ENCODE measurements around the gene PAK4.
"Not testable (repeated sequence)": the region's sequence is repeated elsewhere in the genome, so short reads cannot be mapped to it uniquely, and the experiment has no call there.

Gene PAK4

DNA sequence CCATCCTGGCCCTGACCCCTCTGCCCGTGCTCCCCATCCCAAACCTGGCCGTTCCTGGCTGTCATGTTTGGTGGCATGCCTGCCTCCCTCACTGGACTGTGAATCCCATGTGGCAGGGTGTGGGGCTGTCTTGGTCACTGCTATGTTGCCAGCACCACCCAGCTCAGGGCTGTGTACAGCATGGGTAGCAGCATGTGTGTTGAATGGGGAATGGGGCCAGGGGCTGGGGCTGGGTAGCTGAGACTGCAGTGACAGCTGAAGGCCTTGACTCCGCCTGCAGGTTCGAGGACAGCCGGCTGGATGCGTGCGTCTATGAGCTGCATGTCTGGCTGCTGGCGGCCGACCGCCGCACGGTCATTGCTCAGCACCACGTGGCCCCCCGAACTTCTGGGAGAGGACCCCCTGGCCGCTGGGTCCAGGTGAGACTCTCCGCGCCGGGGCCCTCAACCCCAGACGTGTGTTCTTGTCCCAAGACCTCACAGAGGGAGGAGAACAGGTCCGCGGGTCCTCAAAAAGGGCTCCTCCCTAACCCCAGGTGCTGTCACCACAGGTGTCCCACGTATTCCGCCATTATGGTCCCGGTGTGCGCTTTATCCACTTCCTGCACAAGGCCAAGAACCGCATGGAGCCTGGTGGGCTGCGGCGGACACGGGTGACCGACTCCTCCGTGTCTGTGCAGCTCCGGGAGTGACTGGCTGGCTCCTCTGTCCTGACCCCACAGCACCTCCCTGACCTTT lies 74.6 kb downstream of the PAK4 start:
- in situ Hi-C loops (cut with MboI; ENCODE audit: low sequenced_read_pairs), result no loop called here

DNA sequence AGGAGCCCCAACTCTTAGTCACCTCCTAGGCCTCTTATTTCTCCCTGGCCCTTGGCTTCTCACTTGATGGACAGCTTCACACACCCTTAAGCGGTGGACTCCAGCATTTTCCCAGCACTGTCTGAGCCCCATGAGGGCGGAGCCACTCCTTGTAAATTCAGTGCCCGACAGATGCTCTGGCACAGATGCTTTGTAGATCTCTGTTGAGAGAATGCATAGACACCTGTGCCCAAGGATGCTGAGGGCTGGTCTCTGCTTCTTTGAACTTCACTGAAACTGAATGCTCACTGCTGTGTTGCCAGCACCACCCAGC lies 75.2 kb downstream of the PAK4 start:
- in situ Hi-C loops (cut with MboI; ENCODE audit: low sequenced_read_pairs), result no loop called here

DNA sequence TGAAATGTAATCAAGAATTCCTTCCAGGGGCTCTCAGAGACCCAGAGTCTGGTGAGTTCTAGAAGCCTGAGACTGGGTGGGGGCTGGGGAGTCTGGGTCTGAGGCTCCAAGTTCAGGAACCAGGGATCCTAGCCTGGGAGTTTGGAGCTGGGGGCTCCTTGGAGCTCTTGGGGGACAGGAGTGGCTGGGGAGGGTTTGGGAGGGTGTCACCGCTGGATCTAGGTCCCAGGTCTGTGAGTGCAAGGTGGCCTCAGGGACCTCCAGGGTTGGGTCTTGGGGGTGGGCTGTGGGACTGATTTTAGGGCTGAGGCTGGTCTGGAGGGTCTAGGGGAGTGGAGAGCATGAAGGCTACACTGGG lies 77.4 kb downstream of the PAK4 start:
- in situ Hi-C loops (cut with MboI; ENCODE audit: low sequenced_read_pairs), result no loop called here

DNA sequence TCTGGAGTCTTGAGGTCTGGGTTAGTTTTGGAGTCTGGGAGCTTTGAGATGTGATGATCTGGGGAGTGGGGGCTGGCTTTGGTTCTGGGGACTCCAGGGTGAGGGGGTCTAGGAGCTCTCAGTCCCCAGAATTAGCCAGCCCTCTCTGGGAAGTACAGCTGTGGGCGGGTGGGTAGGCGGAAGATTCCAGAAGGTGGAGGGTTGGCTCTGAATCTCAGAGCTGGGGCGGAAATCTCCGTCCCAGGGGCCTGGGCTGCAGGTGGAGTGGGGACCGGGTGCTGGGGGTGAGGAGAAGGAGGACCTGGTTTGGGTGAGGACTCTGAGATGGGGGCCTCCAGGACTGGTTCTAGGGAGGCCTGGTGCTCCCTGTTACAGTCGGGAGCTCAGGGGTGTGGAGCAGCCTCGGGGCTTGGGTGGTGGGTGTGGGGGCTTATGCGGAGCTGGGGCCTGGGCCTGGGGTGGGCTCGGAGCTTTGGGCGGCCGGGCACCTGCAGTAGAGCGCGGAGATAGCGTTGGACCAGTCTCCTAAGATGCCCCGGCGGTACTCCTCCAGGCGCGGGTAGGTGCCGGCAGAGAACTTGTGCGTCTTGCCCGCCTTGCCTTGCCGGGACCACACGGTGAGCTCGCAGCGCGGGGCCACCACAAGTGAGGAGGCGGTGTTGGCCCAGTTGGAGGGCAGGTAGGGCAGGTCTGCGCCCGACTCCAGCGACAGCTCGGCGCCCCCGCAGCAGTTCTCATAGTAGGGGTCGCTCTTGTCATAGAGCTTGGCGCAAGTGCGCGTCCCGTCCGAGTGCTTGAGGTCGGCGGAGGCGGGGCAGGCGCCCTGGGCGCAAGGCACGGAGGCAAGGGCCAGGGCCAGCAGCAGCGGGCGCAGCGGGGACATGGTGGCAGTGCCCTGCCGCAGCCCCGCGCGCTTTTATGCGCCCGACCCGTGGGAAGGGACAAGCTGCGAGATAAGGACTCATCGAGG lies 78.1 kb downstream of the PAK4 start, which contains the start of gene SYCN:
Gene SYCN (minus strand): TSS at position 892 of the 970 bp plus-strand sequence. CDS start 9 bp downstream, at position 883.
- in situ Hi-C loops (cut with MboI; ENCODE audit: low sequenced_read_pairs), result no loop called here

DNA sequence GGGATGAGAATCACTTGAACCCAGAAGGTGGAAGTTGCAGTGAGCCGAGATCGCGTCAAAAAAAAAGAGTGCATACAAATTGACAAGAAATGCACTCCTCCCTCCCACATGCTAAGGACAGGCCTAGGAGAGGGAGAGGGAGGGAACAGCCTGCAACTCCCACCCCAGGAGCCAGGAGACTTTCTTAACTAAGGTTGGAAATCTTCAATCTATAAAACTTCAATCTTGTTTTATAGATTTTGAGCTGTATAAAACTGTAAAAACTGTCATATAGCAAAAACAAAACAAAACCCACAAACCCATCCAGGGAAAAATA lies 79.8 kb downstream of the PAK4 start:
- in situ Hi-C loops (cut with MboI; ENCODE audit: low sequenced_read_pairs), result no loop called here

DNA sequence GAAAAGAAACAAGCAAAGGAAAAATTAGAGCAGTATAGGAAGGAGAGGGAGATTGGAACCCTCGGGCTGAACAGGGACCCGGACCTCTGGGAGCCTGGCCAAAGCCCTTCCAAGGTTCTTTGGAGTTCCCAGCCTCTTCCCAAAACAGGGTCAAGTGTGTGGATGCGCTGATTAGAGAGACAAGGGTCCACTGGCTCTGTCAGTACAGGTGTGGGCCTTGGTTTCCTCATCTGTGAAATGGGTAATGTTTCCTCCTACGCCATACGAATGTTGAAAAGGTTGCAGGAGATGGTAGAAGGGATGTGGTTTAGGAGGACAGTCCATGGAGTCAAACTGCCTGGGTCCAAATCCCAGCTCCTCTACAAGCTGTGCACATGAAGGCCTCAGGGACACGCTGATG lies 80.5 kb downstream of the PAK4 start:
- in situ Hi-C loops (cut with MboI; ENCODE audit: low sequenced_read_pairs), result no loop called here

DNA sequence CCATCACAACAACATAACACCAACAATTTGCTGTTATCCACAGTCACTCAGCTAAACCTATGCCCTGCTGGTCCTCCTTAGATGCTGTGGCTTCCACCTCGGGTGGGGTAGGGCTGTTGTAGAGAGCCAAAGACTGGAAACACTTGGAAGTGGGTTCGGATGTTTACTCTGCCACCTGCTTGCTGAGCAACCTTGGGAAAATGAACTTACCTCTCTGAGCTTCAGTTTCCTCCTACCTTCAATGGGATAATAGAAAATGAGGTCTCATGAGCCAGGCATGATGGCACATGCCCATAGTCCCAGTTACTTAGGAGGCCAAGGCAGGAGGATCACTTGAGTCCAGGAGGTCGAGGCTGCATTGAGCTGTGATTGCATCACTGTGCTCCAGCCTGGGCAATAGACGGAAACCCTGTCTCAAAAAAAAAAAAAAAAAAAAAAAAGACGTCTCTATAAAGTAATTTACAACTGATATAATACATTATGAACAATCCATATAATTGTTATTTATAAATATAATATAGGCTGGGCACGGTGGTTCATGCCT lies 81.8 kb downstream of the PAK4 start:
- in situ Hi-C loops (cut with MboI; ENCODE audit: low sequenced_read_pairs), result no loop called here

DNA sequence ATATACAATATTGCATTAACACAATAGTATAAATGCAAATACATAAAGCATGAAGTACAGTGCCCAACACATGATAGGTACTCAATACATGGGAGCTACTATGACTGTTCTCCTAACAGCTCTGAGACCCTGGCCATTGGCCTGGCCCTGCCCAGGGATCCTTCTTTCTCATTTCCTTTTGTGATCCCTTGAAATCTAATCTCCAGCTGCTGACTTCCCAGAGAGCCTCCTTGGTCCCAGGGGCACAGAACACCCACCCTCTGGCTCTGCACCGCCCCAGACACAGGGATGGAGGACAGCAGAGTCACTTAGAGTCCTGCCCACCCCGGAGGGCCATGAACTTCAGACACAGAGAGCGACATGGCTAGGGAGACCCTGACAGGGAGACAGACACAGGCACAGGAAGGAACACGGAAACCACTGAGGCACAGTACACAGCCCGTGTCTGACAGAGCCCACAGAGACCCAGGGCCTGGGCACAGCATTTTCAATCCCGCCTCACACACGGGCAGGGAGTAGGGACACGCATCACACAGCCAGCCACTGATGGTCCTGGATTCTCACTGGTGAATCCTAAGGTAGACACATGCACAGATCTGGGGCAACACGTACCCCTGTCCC lies 82.7 kb downstream of the PAK4 start:
- in situ Hi-C loops (cut with MboI; ENCODE audit: low sequenced_read_pairs), result no loop called here

DNA sequence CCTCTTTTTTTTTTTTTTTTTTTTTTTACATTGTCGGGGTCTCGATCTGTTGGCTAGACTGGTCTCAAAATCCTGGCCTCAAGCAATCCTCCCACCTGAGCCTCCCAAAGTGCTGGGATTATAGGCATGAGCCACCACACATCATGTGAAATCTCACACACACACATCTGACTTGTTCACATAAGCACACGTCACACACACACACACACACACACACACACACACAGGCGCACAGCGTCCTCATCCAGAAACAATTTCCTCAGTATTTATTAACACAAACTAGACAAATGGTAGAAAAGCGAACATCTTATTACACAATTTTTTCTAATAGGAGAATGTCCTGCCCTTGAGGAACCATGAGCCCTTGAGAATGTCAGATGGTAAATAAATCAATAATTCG lies 83.6 kb downstream of the PAK4 start:
- in situ Hi-C loops (cut with MboI; ENCODE audit: low sequenced_read_pairs), result no loop called here

DNA sequence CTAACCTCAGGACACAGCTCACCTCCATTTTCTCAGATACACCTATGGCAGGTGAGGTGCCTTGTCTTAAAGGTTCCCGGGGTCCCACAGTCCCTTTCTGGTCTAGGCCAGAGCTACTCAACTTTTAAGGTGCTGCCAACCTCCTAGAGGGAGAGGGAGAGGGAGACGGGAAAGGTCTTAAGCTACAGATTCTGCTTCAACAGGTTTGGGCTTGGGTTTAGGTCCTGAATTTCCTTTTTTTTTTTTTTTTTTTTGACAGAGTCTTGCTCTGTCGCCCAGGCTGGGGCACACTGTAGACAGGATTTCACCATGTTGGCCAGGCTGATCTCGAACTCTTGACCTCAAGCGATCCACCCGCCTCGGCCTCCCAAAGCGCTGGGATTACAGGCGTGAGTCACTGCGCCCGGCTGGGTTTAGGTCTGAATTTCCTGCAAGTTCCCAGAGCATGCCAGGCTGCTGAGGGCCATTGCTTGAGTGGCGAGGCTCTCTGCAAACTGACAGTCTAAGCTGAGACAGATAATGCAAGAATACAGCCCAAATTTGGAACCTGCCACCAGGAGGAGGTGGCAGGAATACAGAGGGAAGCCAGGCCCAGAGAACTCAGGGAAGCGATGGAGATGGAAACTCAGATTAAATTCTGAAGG lies 86.3 kb downstream of the PAK4 start:
- in situ Hi-C loops (cut with MboI; ENCODE audit: low sequenced_read_pairs), result no loop called here

DNA sequence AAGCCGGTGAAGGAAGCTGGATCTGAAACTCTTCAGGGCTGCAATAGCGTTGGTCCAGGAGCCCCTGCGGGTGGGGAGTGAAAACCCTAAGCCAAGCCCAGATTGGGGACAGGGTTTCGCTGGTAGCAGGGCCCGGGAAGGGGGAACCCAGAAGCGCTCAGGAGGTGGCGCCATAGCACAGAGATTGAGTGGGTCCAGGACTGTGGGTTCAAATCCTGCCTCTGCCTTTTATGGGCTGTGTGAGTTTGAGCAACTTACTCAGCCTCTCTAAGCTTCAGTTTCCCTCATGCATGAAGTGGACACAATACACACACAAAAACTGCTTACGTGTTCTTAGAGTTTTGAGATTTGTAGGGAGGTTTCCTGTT lies 86.8 kb downstream of the PAK4 start:
- in situ Hi-C loops (cut with MboI; ENCODE audit: low sequenced_read_pairs), result no loop called here

DNA sequence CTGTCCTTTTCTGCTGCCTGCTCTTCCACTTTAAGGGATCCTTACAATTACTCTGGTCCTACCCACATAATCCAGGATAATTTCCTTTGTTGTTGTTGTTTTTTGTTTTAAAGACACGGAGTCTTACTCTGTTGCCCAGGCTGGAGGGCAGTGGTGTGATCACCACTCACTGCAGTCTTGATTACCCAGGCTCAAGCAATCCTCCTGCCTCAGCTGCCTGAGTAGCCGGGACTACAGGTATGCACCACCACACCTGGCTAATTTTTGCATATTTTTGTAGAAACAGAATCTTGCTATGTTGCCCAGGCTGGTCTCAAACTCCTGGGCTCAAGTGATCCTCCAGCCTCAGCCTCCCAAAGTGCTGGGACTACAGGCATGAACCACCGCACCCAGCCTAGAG lies 89.7 kb downstream of the PAK4 start:
- in situ Hi-C loops (cut with MboI; ENCODE audit: low sequenced_read_pairs), result not testable (repeated sequence)

DNA sequence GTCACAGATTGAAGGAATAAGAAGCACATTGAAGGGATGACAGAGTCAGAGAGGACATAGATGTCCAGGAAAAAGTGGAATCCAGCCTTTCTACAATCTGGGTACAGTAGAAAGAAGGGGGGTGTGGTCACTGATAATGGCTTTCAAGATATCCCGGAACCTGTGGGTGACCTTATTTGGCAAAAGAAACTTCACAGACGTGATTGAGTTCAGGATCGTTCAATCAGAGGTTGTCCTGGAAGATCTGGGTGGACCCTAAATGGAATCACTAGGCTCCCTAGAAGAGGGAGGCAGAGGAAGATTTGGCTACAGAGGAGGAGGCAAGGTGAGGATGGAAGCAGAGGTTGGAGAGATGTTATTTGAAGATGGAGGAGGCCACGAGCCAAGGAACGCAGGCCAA lies 91.5 kb downstream of the PAK4 start:
- in situ Hi-C loops (cut with MboI; ENCODE audit: low sequenced_read_pairs), result no loop called here

DNA sequence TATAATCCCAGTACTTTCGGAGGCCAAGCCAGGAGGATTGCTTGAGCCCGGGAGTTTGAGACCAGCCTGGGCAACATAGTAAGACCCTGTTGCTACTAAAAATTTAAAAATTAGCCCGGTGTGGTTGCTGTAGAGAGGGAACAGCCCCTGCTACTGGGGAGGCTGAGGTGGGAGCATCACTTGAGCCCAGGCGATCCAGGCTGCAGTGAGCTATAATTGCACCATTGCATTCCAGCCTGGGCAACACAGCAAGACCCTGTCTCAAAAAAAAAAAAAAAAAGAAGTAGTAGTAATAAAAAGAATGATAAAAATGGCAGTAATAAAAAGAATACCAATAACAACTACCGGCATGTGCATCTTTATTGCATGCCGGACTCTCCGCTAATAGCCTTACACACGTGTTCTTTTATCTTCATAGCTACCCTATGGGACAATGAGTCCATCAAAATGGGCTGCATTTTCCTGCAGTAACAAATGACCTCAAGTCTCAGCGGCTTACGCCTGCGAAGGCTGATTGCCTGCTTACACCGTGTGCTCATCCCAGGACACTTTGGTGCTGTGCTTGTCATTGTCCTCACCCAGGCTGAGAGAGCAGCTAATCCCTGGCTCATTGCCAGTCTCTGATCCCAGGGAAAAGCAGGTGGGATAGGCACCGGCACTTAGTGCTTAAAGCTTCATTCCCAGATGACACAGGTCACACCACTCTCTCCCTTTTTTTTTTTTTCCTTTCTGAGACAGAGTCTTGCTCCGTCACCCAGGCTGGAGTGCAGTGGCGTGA lies 92.8 kb downstream of the PAK4 start:
- in situ Hi-C loops (cut with MboI; ENCODE audit: low sequenced_read_pairs), result no loop called here

DNA sequence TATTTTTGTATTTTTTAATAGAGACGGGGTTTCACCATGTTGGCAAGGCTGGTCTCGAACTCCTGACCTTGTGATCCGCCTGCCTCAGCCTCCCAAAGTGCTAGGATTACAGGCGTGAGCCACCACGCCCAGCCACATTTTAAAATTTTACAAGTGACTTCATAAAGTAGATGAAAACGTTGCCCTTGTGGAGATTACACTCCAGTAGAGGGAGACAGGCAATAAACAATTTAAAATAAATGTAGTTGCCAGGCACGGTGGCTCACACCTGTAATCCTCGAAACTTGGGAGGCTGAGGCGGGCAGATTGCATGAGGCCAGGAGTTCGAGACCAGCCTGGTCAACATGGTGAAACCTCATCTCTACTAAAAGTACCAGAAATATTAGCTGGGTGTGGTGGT lies 93.5 kb downstream of the PAK4 start:
- in situ Hi-C loops (cut with MboI; ENCODE audit: low sequenced_read_pairs), result not testable (repeated sequence)

DNA sequence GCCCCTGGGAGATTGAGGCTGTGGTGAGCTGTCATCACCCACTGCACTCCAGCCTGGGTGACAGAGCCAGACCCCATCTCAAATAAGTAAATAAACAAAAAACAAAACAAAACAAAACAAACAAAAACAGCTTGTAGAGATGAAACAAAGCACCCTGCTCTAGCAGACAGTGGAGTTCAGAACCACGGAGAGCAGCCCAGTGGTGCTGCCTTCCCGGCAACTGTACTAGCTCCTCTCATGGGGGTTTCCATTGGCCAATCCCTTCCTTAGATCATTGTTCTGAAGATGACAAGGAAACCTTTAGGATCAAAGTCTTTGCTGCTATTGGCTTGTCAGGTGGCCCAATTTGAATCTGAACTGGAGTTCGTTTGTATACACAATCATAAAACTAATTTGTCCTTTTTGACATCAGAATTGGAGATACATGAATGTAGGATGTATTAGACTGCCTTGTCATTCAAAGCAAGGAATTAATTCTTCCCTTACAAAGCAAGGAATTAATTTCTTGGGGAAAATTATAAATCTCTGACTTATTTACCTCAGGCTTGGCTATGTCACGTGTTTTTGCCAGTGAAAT lies 98.2 kb downstream of the PAK4 start:
- in situ Hi-C loops (cut with MboI; ENCODE audit: low sequenced_read_pairs), result no loop called here

DNA sequence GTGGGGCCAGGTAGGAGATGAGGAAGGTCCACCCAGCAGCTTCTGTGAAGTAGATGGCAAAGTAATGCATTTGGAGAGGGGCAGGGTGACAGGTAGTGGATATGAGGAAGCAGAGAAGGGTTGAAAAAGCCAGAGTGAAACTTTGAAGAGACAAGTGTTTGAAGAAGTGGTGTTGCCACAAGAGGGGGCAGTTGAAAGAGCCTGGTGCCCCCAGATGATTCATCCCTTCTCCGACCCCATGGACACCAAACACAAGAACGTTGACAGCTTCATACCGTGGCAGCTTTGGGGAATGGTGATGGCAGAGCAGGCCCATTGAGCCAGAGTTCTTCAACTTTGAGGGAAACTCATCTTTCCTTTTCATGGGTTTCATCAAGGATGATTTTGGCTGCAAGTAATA lies 99.3 kb downstream of the PAK4 start:
- in situ Hi-C loops (cut with MboI; ENCODE audit: low sequenced_read_pairs), result no loop called here
